Activated naive CD8-positive, alpha-beta T cell treated with anti-CD3 and anti-CD28 coated beads for 36 hours (primary cell): ENCODE results near the gene EPPIN. TPM values are rescaled to one million over a fixed set of nuclear protein-coding genes. Genes with fewer than 3 reads are reported as not detected.

Experiments
- DNase-seq: peaks from one replicate; pipeline ENCODE4 v3.0.0; 2021
- H3K27ac Mint-ChIP-seq: one replicate; pipeline ENCODE4 v1.8.0; 2022; ENCODE audit warnings: mild to moderate bottlenecking, moderate library complexity, mixed read lengths
- H3K27me3 Mint-ChIP-seq: one replicate; pipeline ENCODE4 v1.8.0; 2022; ENCODE audit warnings: mild to moderate bottlenecking, mixed read lengths
- H3K36me3 Mint-ChIP-seq: one replicate; pipeline ENCODE4 v1.8.0; 2021; ENCODE audit warnings: mild to moderate bottlenecking, mixed read lengths
- H3K4me1 Mint-ChIP-seq: one replicate; pipeline ENCODE4 v1.8.0; 2021; ENCODE audit warnings: mixed read lengths
- H3K4me3 Mint-ChIP-seq: one replicate; pipeline ENCODE4 v1.8.0; 2022; ENCODE audit warnings: mild to moderate bottlenecking, moderate library complexity, mixed read lengths
- H3K9me3 Mint-ChIP-seq: one replicate; pipeline ENCODE4 v1.8.0; 2022; ENCODE audit warnings: mixed read lengths
- total RNA-seq, 2 experiments: library from RNA; stranded (reverse); gene quantifications; one replicate each; pipeline ENCODE4 v1.2.3, GENCODE V29; 2021

EPPIN gene
- total RNA-seq, 2 experiments from 2014 or later, result not detected

DNA sequence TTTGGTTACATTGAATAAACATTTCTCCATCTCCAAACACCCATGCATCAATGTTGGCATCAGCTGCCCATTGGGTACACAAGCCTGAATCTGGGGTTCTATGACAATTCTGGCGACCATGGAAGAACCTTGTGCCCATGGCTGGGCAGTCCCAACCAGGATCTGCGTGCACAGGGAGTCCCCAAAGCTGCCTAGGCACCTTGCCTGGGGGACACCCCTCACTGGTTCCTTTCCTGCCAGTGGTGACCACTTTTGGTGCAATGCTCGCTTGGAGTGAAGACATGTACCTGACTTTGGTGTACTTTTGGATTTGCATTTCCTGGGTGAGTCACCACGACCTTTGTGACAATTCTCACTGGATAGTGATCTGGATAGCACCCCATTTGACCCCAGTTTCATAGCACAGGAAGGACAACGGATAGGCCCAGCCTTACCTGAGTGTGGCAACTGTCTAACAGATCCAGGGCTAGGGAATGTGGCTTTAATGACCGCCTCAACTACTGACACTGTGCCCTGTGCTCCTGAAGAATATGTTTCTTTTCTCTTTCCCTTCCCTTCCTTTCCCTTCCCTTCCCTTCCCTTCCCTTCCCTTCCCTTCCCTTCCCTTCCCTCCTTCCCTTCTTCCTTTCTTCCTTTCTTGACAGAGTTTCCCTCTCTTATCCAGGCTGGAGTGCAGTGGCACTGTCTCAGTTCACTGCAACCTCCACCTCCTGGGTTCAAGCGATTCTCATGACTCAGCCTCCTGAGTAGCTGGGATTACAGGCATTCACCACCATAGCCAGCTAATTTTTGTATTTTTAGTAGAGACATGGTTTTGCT is 38.9 kb downstream of the EPPIN start:
- H3K4me3 Mint-ChIP-seq, result no peak overlapping the region

DNA sequence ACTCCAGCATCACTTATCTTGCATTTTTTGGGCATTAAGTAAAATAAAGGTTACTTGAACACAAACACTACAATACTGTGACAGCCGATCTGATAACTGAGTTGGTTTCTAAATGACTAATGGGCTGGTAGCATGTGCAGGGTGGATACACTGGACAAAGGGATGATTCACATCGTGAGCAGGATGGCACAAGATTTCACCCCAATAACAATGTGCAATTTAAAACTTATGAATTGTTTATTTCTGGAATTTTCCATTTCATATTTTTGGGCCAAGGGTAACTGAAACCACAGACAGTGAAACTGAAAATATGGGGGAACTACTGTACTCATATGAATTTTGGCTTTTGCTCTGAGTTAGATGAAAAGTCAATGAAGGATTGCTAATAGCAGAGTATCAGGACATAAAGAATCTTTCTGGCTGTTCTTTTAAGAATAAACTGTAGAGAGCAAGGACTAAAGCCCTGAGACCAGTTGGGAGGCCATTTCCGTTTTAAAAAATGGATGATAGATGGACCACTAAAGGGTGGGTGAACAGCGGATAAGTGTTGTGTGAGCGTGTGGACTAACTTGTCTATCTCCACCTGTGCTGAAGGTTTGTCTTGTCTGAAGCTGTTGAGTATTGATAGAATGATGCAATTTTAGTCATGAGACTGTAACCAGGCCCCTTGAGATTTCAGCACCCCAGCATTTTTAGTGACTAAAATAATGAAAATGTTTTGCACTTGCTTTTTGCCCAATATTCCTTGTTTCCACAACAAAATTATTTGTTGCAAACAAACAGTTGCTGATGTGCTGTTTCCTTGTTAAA is 40.0 kb downstream of the EPPIN start:
- H3K36me3 Mint-ChIP-seq, result no peaks in the 10 kb centered on the region
- H3K4me3 Mint-ChIP-seq, result no peak overlapping the region
- peaks cover 53% of the 10 kb centered on the region for H3K27me3 Mint-ChIP-seq
- H3K27ac Mint-ChIP-seq, result no peak overlapping the region
- peaks cover 15% of the 10 kb centered on the region for H3K4me1 Mint-ChIP-seq
- H3K9me3 Mint-ChIP-seq, result no peaks in the 10 kb centered on the region
- no peak for DNase-seq

More for the DNA sequence above, 38.9 kb downstream of the EPPIN start:
- H3K27me3 Mint-ChIP-seq, result peaks cover 59% of the 10 kb centered on the region
- H3K36me3 Mint-ChIP-seq, result no peaks in the 10 kb centered on the region
- DNase-seq, result peak; percentile 5
- H3K27ac Mint-ChIP-seq, result no peak overlapping the region
- H3K9me3 Mint-ChIP-seq, result no peaks in the 10 kb centered on the region
- H3K4me1 Mint-ChIP-seq, result peaks cover 15% of the 10 kb centered on the region

DNA sequence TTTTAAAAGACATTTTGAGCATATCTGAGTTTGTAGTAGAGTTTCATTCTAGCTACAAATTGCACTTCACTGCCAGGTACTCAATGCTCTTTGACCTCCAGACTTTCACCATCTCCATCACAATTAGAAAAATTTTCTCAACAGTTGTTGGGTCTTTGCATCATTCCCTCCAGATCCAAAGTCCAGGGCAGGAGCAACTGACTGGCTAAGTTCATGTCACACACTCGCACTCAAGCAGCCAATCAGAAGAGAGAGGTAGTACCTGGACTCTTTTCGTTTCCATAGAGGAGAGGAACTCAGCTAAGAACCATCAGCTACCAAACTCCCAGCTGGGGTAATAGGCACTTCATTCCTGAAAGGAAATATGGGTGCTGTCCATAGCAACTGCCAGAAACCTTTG is 40.8 kb downstream of the EPPIN start:
- no peak overlapping the region for H3K27ac Mint-ChIP-seq
- DNase-seq, result no peak
- H3K36me3 Mint-ChIP-seq, result no peaks in the 10 kb centered on the region
- H3K4me1 Mint-ChIP-seq, result peaks cover 15% of the 10 kb centered on the region
- peaks cover 59% of the 10 kb centered on the region for H3K27me3 Mint-ChIP-seq
- no peaks in the 10 kb centered on the region for H3K9me3 Mint-ChIP-seq
- H3K4me3 Mint-ChIP-seq, result no peak overlapping the region

DNA sequence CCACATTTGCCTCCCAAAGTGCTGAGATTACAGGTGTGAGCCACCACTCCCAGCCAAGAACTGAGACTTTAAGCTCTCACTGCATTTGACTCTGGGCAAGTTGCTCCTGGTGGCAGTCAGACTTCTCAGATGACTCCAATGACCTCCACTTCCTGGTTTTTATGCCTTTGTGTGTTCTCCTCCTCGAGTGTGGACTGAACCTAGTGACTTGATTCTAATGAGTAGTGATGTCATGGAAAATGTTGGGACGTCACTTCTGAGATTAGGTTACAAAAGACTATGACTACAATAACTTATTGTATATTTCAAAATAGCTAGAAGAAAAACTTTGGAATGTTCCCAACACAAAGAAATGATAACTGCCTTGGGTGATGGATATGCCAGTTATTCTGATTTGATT is 43.8 kb downstream of the EPPIN start:
- H3K4me3 Mint-ChIP-seq, result no peak overlapping the region
- H3K36me3 Mint-ChIP-seq, result no peaks in the 10 kb centered on the region
- H3K27ac Mint-ChIP-seq, result no peak overlapping the region
- no peak for DNase-seq
- H3K9me3 Mint-ChIP-seq, result no peaks in the 10 kb centered on the region
- H3K4me1 Mint-ChIP-seq, result peaks cover 15% of the 10 kb centered on the region
- H3K27me3 Mint-ChIP-seq, result peaks cover 61% of the 10 kb centered on the region

DNA sequence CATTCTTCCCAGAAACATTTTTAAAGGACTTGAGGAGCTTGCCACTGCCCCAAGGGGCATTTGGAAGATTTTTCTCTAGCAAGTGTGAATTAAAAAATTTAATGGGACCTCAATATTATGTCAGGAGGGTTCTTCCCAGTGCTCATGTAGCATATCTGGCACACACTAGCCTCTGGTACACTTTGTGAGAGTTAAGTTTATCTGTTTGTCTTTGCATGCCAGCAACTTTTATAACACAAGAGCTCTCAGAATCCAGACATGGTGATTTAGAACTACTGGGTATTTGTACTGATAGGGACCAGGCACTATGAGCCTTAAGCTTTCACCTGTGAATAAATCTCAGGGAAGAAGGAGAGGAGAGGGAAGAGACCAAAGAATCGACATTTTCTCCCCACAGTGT is 44.6 kb downstream of the EPPIN start:
- Mint-ChIP-seq H3K27ac (no peak overlapping the region), H3K27me3 (peaks cover 57% of the 10 kb centered on the region), H3K36me3 (no peaks in the 10 kb centered on the region), H3K4me1 (peaks cover 7% of the 10 kb centered on the region), H3K4me3 (no peak overlapping the region), H3K9me3 (no peaks in the 10 kb centered on the region)
- no peak for DNase-seq

DNA sequence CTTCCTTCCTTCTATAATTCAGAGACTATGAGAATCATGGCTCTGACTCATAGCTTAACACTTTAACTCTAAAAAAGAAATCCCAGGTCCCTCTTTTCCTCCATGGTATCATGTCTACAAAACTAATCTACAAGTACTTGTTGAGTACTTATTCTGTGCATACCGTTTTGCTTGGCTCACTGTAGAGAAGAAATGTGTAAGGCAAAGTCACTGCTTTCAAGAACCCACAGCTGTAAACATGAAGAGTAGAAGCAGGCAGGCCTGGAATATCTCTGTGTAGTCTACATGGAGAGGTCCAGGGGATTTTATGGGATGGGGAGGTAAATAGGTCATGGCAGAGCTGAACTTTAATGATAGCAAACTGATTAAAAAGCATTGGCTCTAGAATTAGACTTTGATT is 45.6 kb downstream of the EPPIN start:
- H3K36me3 Mint-ChIP-seq, result no peaks in the 10 kb centered on the region
- H3K27ac Mint-ChIP-seq, result no peak overlapping the region
- H3K9me3 Mint-ChIP-seq, result no peaks in the 10 kb centered on the region
- no peak for DNase-seq
- no peak overlapping the region for H3K4me3 Mint-ChIP-seq
- H3K4me1 Mint-ChIP-seq, result no peaks in the 10 kb centered on the region
- peaks cover 50% of the 10 kb centered on the region for H3K27me3 Mint-ChIP-seq

DNA sequence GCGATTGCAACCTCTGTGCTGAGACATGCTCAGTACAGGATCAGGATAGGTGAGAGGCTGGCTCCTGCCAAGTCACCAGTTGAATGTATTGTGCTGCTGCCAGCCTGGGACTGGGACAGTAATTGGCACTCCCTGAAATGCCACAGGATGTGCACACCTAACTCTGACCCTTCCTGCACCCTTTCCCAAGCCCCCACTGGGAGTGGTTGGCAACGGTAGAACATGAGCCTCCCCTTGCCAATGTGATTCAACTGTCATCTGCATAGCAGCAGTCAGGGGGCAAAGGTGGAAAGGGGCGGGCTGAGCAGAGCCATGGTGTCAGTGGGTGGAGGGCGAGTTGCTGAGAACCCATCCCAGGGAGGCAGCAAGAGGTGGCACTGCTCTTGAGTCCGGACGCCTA is 47.2 kb downstream of the EPPIN start:
- H3K4me1 Mint-ChIP-seq, result no peaks in the 10 kb centered on the region
- no peak overlapping the region for H3K4me3 Mint-ChIP-seq
- no peaks in the 10 kb centered on the region for H3K9me3 Mint-ChIP-seq

DNA sequence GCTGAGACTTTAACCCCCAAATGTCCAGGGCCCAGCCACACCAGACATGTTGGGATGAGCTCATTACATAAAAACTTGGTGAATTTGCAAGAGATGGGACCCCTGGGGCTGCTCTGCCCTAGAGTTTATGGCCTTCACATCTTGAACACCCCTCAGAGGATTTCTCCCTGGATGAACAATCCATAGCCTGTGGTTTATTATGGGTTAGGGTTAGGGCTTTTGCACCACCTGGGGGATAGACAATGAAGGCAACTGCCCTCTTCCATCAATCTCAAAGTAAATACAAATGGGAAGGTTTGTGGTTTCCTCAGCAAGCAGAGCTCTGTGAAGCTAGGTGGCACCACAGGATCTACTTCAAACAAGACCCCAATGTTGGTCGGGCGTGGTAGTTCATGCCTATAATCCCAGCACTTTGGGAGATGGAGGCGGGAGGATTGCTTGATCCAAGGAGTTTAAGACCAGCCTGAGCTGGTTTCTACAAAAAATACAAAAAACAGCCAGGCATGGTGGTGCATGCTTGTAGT is 49.2 kb downstream of the EPPIN start:
- Mint-ChIP-seq H3K27me3 (peaks cover 26% of the 10 kb centered on the region), H3K4me1 (no peaks in the 10 kb centered on the region), H3K9me3 (no peaks in the 10 kb centered on the region), H3K36me3 (no peaks in the 10 kb centered on the region), H3K27ac (no peak overlapping the region), H3K4me3 (no peak overlapping the region)
- DNase-seq, result no peak

More for the DNA sequence above, 47.2 kb downstream of the EPPIN start:
- no peak overlapping the region for H3K27ac Mint-ChIP-seq
- H3K36me3 Mint-ChIP-seq, result no peaks in the 10 kb centered on the region
- DNase-seq, result no peak
- H3K27me3 Mint-ChIP-seq, result peaks cover 36% of the 10 kb centered on the region

DNA sequence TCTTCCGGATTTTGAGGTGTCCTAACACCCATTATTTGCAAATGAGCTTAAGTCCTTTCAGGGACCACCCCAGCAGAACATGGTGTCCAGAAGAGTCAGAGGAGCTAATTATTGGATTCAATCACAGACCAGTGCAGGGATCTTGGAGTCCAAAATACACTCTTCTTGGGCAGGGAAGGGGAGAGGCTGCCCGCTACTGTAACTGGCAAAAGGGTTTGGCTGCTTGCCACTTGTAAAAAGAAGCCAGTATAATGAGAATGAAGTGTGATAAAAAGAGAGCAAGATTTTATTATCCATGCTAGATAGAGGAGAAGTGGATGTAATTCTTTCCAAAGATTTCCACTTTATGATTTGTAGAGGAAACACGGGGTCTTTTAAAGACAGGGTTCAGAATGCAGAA is 51.0 kb downstream of the EPPIN start:
- Mint-ChIP-seq H3K4me1 (no peaks in the 10 kb centered on the region), H3K36me3 (no peaks in the 10 kb centered on the region)

DNA sequence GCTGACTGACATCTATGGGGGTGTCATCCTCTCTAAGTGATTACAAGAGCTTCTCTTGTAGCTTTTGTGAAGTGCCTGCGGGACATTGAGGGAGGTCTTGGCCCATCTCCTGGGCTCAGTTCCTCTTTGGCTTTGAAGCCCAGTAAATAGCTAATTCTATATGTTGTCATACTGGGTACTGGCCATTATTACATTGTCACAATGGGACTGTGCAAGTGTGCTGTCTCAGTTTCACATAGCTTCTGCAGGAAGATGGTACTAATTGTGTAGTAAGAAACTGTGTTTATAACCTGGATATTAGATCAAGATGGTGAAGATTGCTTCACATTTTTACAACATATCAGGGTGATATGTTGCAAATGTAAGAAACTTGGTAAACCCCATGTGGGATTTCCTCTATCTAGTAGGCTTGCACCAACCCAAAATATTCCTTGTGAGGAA is 51.7 kb downstream of the EPPIN start:
- H3K4me3 Mint-ChIP-seq, result no peak overlapping the region
- H3K27me3 Mint-ChIP-seq, result peaks cover 9% of the 10 kb centered on the region
- no peak for DNase-seq
- no peaks in the 10 kb centered on the region for H3K4me1 Mint-ChIP-seq
- H3K9me3 Mint-ChIP-seq, result no peaks in the 10 kb centered on the region
- H3K27ac Mint-ChIP-seq, result no peak overlapping the region
- H3K36me3 Mint-ChIP-seq, result no peaks in the 10 kb centered on the region

More for the DNA sequence above, 51.0 kb downstream of the EPPIN start:
- DNase-seq, result no peak
- no peak overlapping the region for H3K4me3 Mint-ChIP-seq
- H3K27me3 Mint-ChIP-seq, result peaks cover 12% of the 10 kb centered on the region
- H3K9me3 Mint-ChIP-seq, result no peaks in the 10 kb centered on the region
- H3K27ac Mint-ChIP-seq, result no peak overlapping the region

Other genes with a start within 250 kb of the EPPIN start
- gene RBPJL, start 240.6 kb downstream of the EPPIN start, total RNA-seq, result not detected
- 1 to 10 TPM in 1 of 2 experiments, under 1 TPM in 1; 0.64 to 1.1 TPM for gene MATN4, start 239.1 kb downstream of the EPPIN start, total RNA-seq
- 10 to 100 TPM; 24.6 to 25.5 TPM for gene SDC4, start 199.0 kb downstream of the EPPIN start, total RNA-seq
- gene SYS1, start 184.2 kb downstream of the EPPIN start, total RNA-seq, result 10 to 100 TPM; 21.5 to 26.6 TPM
- under 1 TPM; 0.40 to 0.41 TPM for gene TP53TG5, start 169.1 kb downstream of the EPPIN start, total RNA-seq
- gene DBNDD2, start 139.1 kb downstream of the EPPIN start, total RNA-seq, result 10 to 100 TPM; 18.1 to 20.1 TPM
- gene PIGT, start 131.3 kb downstream of the EPPIN start, total RNA-seq, result 10 to 100 TPM; 48.0 to 55.4 TPM
- under 1 TPM in 1 of 2 experiments, not detected in 1; 0.98 TPM for gene WFDC2, start 77.6 kb downstream of the EPPIN start, total RNA-seq
- gene SPINT3, start 31.8 kb downstream of the EPPIN start, total RNA-seq, result not detected
- gene WFDC6, start 7.9 kb downstream of the EPPIN start, total RNA-seq, result not detected
- gene WFDC8, start 31.9 kb upstream of the EPPIN start, total RNA-seq, result not detected
- not detected for gene WFDC10A, start 82.3 kb upstream of the EPPIN start, total RNA-seq
- gene WFDC9, start 83.9 kb upstream of the EPPIN start, total RNA-seq, result not detected
- gene WFDC11, start 122.8 kb upstream of the EPPIN start, total RNA-seq, result not detected
- gene WFDC13, start 154.6 kb upstream of the EPPIN start, total RNA-seq, result not detected
- not detected for gene WFDC10B, start 157.6 kb upstream of the EPPIN start, total RNA-seq
- gene SPINT4, start 174.9 kb upstream of the EPPIN start, total RNA-seq, result not detected
- not detected for gene WFDC3, start 244.5 kb upstream of the EPPIN start, total RNA-seq
- gene DNTTIP1, start 244.6 kb upstream of the EPPIN start, total RNA-seq, result 10 to 100 TPM; 31.1 to 31.5 TPM